GM21528 (cell line): ENCODE results near the gene WDR27.

Source experiments
- ATAC-seq: cut with Tn5 transposase; IDR thresholded peaks from one replicate; pipeline ENCODE4 v1.9.1; 2021; ENCODE audit warnings: mild to moderate bottlenecking, moderate library complexity; ENCODE audit not compliant: unreplicated experiment, low FRiP score

Gene WDR27

GRCh38 chr6:169701954-169702839 is at the start of gene WDR27, which contains the start of gene C6orf120:
Gene WDR27, minus strand, starts transcription at chr6:169702029. Its CDS starts 13,024 bp downstream, at chr6:169689005.
Gene C6orf120, plus strand, starts transcription at chr6:169702126. Its CDS starts 334 bp downstream, at chr6:169702460.
- ATAC-seq: peak; percentile 97

DNA sequence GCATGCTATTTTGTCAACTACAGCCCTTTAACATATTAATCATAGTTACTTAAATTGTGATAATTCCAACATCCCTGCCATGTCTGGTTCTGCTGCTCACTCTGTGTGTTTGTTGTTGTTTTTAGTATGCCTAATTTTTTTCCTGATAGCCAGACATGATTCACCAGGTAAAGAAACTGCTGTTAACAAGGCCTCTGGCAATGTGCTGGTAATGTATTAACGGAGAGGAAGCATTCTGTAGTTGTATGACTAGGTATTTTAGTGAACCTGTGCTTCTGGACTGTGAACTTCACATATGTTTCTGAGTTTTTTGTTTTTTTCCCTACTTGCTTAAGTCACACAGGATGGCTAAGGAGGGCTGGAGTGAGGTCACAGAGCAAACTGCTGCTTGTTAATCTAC is 44.7 kb upstream of the WDR27 start:
- no peak for ATAC-seq

- no peak for ATAC-seq
Measured at GRCh38 chr6:169745405-169745804, 43.6 kb upstream of the WDR27 start.

- no peak for ATAC-seq
Measured at GRCh38 chr6:169741344-169741743, 39.5 kb upstream of the WDR27 start.

DNA sequence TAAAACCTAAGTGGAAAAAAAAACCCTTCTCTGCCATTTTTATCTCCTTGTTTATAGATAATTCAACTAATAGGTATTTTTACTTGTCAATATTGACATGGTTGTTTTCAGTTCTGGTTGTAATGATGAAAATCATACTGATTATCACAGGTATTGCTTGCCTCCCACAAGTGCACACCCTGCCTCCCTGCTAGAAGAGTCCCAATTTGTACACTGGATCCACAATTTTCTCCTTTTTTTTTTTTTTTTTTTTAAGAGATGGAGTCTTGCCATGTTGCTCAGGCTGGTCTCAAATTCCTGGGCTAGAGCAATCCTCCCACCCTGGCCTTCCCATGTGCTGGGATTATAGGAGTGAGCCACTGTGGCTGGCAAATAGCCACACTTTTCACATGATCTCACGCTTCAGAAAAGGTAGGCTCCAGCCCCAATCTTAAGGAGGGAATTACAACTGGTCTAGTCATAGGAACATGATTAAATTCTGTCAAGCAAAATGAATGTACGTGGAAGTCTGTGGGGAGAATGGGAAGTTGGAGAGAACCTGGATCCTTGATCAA is 37.2 kb upstream of the WDR27 start:
- ATAC-seq: no peak

GRCh38 chr6:169738204-169738975 is 36.6 kb upstream of the WDR27 start:
- no peak for ATAC-seq

DNA sequence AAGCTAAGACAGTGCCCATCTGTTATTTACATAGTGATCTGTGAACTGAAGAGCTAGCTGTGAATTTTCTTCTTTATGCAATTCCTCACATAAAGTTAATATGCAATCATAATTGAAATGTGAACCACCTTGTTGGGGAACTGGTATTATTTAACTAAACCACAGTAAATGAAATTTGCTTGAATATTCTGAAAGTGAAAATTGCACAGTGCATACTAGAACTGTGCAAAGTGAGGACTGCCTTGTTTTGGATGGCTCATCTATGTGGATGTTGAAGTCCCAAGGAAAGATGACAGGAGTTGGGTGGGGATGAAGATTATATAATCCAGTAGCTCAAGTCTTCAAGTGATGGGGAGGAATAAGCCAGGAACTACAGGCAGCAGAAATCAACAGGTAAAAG is 28.1 kb upstream of the WDR27 start:
- ATAC-seq: no peak

DNA sequence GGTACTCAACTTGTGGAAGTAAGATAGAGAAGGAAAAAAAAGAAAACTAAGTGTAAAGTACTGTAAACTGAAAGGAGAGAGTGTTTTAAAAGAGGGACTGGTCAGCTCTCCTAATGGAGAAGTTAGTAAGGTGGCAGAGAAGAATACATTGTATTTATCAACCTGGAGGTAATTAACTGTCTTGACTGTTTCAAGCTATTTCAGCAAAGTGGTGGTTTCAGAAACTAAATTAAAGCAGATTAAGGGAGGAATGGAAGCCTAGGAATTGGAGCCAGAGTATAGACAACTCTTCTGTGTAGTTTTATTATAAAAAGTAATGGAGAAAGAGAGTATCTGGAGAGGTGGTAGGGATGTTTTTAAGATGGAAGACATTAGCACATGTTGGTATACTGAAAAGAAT is 25.1 kb upstream of the WDR27 start:
- ATAC-seq: no peak

DNA sequence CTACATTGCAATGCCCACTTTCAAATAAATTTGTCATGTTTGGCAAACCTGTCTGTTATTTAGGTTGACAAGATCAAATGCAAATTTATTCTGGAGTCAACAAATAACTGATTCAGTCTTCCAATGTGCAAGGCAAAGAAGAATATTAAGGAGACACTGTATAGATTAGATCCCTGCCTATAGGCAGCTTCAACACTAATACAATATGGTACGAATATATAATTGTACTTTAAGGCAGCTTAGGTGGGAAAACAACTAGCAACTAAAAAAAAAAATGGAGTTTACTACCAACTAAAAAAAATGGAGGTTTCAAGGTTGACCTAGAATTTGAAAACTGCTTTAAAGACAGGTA is 24.2 kb upstream of the WDR27 start:
- no peak for ATAC-seq

GRCh38 chr6:169725125-169726048 is 23.6 kb upstream of the WDR27 start:
- peak; percentile 22 for ATAC-seq

- peak; percentile 47 for ATAC-seq
Measured at GRCh38 chr6:169724494-169725124, 22.8 kb upstream of the WDR27 start, which contains the start of gene PHF10. Gene PHF10, minus strand, starts transcription at chr6:169724500. Its CDS starts 569 bp downstream, at chr6:169723931.

DNA sequence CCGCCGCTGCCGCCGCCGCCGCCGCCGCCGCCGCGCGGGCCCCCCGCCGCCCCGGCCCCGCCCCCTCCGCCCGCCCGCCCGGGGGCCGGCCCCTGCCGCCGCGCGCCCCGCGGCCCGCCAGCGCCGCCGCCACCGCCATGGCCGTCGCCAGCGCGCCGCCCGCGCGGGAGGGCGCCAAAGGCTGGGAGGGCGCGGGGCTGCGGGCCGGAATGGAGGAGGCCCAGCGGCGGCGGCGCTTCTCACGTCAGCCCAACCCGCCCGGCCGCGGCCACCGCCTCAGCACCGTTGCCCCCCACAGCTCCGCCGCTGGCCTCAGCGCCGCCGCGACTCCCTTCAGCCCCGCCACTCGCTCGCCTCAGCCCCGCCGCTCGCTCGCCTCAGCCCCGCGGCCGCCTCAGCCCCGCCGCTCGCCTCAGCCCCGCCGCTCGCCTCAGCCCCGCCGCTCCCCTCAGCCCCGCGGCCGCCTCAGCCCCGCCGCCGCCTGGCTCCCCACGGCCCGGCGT is 22.2 kb upstream of the WDR27 start:
- ATAC-seq: peak; percentile 40

GRCh38 chr6:169723200-169723909 is 21.5 kb upstream of the WDR27 start:
- ATAC-seq: peak; percentile 38

DNA sequence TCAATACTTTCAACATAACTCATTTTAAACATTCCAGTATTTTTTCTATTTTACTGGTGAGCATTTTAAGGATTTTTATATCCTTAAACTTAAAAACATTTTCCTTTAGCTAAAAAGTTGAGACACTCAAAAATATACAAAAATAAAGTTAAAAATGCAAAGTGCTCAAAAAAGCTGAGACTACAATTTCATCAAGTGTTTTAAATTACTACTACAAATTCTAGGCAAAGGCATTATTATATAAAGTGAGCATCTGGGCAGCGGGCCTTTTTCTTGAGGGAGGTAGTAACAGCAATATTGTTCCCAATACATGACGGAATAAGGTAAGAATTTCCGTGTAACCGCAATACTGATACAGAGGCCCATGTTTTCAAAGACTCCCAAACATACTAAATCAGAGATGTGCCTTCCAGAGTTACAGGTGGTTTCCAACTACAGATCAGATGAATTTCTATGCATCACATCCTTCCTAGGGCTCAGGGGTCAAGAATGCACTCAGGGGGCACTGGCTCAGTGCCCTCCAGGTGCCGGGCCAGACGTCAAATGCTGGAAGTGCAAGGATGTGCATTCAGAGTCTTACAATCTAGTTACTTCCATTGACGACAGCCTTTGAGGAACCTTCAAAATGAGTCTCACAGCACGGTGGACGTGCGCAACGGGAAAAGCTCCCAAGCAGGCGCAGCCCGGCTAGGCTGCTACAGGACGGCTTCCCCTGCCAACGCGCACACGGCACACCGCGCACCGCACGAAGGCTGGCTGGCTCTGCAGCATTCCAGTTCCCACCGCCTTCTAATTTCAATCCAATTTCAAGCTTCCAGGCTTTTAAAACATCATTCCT is 20.8 kb upstream of the WDR27 start:
- peak; percentile 24 for ATAC-seq

DNA sequence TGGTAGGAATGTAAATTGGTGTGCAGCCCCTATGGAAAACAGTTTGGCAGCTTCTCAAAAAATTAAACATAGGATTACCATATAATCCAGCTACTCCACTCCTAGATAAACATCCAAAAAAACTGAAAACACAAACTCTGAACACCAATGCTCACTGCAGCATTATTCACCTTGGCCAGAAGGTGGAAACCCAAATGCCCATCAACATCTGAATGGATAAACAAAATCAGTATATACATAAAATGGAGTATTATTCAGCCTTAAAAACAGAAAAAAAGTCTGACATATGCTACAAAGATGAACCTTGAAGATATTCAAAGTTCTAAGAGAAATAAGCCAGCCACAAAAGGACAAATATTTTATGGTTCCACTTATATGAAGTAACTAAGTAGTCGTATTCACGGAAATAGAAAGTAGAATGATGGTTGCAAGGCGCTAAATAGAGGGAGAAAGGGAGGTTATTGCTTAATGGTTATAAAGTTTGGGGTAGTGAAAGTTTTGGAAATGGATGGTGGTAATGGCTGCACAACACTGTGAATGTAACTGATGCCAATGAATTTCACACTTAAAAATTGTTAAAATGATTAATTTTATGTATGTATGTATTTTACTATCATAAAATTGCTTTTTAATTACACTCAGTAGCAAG is 18.5 kb upstream of the WDR27 start:
- no peak for ATAC-seq

DNA sequence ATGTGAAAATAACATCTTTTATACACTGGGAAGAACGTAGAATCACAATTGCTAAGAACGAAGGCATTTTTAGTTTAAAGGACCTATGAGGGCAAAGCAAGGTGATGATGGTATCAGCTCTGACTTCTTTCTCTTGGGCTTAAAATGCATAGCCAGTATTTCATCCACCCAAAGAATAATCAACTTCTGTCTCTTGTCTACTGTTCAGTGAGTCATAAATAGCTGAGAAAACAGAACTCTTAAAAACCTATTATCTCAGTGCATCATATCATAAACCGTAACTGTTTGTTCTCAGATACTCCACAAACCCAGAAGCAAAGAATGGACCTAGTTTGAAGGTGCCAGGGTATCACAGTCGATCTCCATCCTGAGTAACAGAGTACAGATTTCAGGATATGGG is 17.3 kb upstream of the WDR27 start:
- ATAC-seq: no peak

DNA sequence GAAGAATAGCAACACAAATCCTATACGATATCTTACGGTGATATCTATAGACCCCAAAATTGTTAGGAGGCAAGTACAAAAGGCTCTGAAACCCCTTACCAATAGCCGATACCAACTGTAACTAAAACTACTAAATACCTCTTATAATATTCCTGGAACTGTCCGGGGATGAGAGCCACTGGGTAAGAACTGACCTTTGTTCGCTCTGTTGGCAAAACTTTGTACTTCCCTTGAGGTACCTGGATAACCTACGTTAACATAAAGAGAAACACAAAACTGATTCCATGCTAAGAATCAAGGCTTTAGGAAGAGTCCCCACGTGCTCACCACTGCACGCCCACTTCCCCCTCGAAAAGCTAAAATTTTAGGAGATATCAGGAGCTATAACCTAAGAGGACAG is 12.8 kb upstream of the WDR27 start:
- ATAC-seq: no peak
